Activated CD8-positive, alpha-beta memory T cell treated with anti-CD3 and anti-CD28 coated beads for 1 hour (primary cell): ENCODE data around the gene TIGD6.
"Not testable (repeated sequence)": the region's sequence is repeated elsewhere in the genome, so short reads cannot be mapped to it uniquely, and the experiment has no call there.

ENCODE experiments used
- DNase-seq, 2 donors: peaks; one replicate each; pipeline ENCODE4 v3.0.0-alpha.2; 2020; ENCODE audit warnings: low read depth in 1 of 2; ENCODE audit errors: extremely low read depth in 1 of 2

Gene TIGD6

GRCh38 chr5:150000256-150000989 is at the start of gene TIGD6, which contains the start of gene HMGXB3:
Gene TIGD6 (minus strand): TSS chr5:150000654. CDS start chr5:149996348, 4,306 bp downstream.
Gene HMGXB3 (plus strand): TSS chr5:150000739. CDS start chr5:150004853, 4,114 bp downstream.
- DNase-seq = peak; percentile 61 to 74

- DNase-seq = no peak
Observed at GRCh38 chr5:150046031-150046430, 45.6 kb upstream of the TIGD6 start.

GRCh38 chr5:150045549-150045948 is 45.1 kb upstream of the TIGD6 start:
- no peak for DNase-seq

DNA sequence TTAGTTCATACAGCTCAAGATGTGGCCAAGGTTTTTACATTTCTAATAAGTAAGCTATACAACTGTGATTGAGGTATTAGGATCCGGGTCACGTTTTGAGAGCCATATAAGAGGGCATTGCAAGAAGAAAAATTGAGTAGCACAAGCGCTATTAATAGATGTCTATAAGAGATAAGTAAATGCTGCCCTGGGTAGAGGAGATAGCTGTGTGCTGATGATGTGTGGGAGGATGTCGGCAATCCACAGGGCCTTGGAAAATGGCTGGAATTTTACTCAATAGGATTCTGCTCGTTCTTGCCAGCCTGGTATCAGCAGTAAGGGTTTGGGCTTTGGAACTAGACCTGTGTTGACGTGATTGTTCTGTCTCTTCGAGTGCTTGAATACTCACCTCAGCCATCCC is 44.3 kb upstream of the TIGD6 start:
- no peak for DNase-seq

DNA sequence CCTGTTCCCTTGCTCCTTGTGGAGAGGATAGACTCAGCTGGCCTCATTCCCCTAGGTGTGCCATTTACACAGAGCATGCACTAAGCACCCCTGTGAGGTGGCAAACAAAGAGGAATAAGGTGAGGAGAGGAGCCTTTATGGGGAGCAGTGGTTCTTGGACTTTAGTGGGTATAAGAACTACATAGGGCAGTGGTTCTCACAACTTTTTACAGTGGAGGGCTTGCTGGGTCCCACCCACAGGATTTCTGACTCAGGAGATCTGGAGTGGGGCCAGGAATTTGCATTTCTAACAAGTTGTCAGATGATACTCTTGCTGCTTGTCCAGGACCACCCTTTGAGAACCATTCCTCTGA is 43.9 kb upstream of the TIGD6 start:
- no peak for DNase-seq

DNA sequence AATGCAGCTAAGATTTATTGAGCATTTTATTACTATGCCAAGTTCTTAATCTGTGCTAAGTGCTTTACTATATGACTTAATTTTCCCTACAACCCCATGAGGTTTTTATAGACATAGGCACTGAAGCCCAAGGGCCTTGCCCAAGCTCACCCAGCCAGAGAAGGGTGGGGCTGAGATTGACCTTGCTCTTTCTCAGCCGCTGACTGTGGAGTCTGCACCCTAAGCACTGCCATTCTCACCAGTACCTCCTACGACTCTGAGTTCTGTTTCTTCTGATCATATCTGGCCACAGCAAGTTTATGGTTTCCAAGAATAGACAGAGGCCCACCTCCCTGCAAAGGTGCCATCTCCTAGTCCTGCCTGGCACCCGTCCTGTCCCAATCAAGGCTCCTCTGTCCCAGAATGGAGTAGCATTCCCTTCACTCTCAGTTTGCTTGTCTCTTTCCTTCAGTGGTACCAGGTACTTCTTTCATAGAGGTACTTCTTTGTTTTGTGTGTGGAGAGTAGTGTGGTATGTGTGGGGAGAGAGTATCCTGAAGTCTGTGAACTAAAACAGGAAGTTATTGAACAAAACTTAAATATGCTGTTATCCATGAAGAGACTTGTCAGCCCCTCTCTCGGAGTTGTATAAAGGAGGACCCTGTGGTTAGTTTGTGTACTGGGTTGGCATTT is 43.3 kb upstream of the TIGD6 start:
- DNase-seq = no peak

DNA sequence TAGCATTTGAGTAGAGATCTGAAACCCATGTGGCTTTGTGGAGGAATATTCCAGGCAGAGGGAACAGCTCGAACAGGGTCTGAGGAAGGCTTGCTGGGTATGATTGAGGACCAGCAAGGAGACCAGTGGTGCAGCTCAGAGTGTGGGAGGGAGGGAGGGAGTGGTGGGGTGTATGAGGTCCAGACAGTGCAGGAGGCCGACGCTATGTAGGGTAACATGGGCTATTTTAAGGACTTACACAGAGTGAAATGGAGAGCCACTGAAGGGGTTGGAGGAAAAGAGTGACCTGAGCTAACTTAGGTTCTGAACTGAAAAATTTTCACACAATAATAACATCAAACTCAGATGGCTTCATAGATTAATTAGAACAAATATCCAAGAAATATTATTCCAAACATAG is 42.0 kb upstream of the TIGD6 start:
- DNase-seq = no peak

GRCh38 chr5:150038547-150038946 is 38.1 kb upstream of the TIGD6 start:
- DNase-seq = no peak

DNA sequence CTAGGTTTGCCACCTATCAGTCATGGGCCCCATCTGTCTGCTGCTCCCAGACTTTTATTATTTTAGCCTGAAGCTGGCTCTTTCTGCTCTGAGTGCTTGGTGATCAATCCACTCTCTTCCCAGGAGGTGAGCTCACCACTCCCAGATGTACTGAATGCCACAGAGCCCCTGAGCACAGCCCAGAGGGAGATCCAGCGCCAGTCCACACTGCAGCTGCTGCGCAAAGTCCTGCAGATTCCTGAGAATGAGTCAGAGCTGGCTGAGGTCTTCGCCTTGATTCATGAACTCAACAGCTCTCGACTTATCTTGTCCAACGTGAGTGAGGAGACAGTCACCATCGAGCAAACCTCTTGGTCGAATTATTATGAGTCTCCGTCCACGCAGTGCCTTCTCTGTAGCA is 36.1 kb upstream of the TIGD6 start:
- DNase-seq = no peak

- no peak for DNase-seq
Observed at GRCh38 chr5:150035139-150035895, 34.9 kb upstream of the TIGD6 start.

GRCh38 chr5:150034662-150035061 is 34.2 kb upstream of the TIGD6 start:
- DNase-seq = no peak

- DNase-seq = no peak
Observed at GRCh38 chr5:150033334-150033733, 32.9 kb upstream of the TIGD6 start.

GRCh38 chr5:150028047-150028446 is 27.6 kb upstream of the TIGD6 start:
- DNase-seq = not testable (repeated sequence)

- no peak for DNase-seq
Observed at GRCh38 chr5:150026682-150027172, 26.3 kb upstream of the TIGD6 start.

DNA sequence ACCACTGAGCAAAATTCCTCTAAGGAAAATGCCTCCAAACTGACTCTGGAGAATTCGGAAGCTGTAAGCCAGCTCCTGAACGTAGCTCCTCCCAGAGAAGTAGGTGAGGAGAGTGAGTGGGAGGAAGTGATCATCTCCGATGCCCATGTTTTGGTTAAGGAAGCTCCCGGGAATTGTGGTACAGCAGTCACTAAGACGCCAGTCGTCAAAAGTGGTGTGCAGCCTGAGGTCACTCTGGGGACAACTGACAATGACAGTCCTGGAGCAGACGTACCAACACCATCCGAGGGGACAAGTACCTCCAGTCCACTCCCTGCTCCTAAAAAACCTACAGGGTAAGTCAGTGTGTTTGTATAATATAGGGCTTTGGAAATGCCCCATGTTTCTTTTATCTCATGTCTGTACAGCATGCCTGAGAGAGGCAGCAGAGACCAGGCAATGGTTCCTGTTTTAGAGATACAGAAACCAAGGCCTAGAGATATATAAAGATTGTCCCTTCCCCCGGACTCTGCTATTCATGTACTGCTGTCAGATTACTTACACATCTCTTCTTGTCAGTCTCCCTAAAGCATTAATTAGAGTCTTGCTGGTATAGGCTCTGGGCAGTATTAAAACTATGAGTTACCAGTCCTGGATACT is 24.0 kb upstream of the TIGD6 start:
- DNase-seq = no peak

DNA sequence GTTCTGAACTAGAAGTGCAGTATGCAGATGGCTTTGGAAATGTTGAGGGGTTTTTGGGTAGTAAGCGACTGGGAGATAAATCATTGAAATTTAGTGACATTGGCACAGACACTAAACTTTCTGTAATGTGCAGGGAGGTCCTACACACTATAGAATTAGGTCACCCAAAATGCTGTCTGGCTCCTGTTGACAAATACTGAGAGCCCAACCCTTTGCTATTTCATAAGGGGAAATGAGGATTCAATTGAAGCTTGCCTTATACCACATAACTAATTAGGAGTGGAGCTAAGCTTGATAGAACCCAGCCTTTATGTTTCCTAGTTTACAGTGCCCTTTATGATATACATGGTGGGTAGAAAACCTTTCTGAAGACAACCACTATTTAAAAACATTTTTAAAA is 22.7 kb upstream of the TIGD6 start:
- DNase-seq = no peak

GRCh38 chr5:150022681-150023080 is 22.2 kb upstream of the TIGD6 start:
- no peak for DNase-seq

DNA sequence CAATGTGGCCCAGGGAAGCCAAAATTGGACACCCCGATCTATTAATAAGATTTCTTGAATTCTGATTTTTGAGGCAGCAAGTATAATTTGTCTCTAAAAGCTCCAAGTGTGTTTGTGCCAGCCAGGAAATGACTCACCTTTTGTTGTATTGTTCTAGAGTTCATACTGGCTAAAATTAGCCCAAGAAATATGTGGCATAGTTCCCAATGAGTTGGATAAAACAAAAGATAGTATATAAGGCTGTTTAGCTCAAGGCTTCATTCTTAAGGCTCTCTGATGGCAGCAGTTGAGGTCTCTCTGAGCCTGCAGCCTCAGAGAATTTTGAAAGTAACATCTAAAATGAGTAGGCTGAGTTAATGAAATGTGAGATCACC is 21.7 kb upstream of the TIGD6 start:
- no peak for DNase-seq

DNA sequence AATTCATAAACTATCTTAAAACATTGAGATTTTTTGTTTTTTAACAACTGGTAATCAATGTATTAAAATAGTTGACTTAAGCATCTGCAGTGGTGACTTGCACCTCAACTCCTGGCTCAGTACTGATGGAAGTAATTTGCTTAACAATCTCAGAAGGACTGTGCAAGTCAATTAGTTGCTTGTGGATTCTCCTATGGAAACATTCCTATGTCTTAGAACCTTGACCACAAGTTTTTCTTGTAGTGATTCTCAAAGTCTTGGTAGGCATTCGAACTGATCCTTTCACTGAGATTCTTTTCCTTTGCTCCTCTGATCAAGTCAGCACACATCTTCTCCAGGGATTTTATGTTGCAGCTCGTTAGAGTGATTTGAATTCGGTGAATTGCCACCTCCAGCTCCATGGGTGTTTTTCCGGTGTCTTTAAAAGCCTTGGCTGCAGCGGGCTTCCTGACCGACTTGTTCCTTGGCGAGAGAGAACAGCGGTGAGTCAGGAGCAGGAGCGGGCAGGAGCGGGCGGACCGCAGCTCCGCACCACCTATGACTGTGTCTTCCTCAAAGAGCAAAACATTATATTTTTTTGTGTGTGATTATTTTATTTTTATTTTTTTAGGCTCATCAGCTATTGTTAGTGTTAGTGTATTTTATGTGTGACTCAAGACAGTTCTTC is 21.2 kb upstream of the TIGD6 start:
- no peak for DNase-seq

- DNase-seq = no peak
Observed at GRCh38 chr5:150020249-150020648, 19.8 kb upstream of the TIGD6 start.
